CD14-positive monocyte (primary cell): Measurements from ENCODE around the gene TRAM2. TPM values are rescaled to one million over a fixed set of nuclear protein-coding genes. Genes with fewer than 3 reads are reported as not detected.

Source experiments
- DNase-seq, 3 donors: peaks; one replicate each; pipeline ENCODE4 v3.0.0-alpha.2; 2011 to 2022
- H2AFZ ChIP-seq: 2 replicates; pipeline ENCODE4 v1.6.0; 2012; ENCODE audit warnings: mild to moderate bottlenecking, low read depth, low read length, inconsistent platforms; ENCODE audit not compliant: insufficient read depth, poor library complexity, severe bottlenecking
- H3K27ac ChIP-seq, 2 donors: 1 replicate in 1 of 2; 2 replicates in 1 of 2; pipeline ENCODE4 v1.5.1; 2012 to 2013; ENCODE audit warnings: low read length in 2 of 2, control low read depth in 1 of 2, inconsistent platforms in 1 of 2, low read depth in 1 of 2, mild to moderate bottlenecking in 1 of 2
- H3K27me3 ChIP-seq, 2 donors: one replicate each; pipeline versions ENCODE4 v1.6.0 to v1.6.1; 2011 to 2013; ENCODE audit warnings: low read length in 2 of 2; ENCODE audit not compliant: control insufficient read depth in 2 of 2, insufficient read depth in 2 of 2
- H3K36me3 ChIP-seq, 2 donors: replicated peaks in 1 of 2; 1 replicate in 1 of 2; 2 replicates in 1 of 2; pipeline versions ENCODE4 v1.5.1 to v1.6.1; 2012 to 2013; ENCODE audit warnings: low read length in 2 of 2, control low read depth in 1 of 2, inconsistent platforms in 1 of 2, mild to moderate bottlenecking in 1 of 2; ENCODE audit not compliant: insufficient read depth in 2 of 2, control insufficient read depth in 1 of 2
- H3K4me1 ChIP-seq, 2 donors: 1 replicate in 1 of 2; 2 replicates in 1 of 2; pipeline versions ENCODE4 v1.5.1 to v1.6.1; 2012 to 2013; ENCODE audit warnings: low read length in 2 of 2, control low read depth in 1 of 2, inconsistent platforms in 1 of 2, mild to moderate bottlenecking in 1 of 2, moderate library complexity in 1 of 2; ENCODE audit not compliant: insufficient read depth in 2 of 2, control insufficient read depth in 1 of 2
- H3K4me2 ChIP-seq: replicated peaks from 2 replicates; pipeline ENCODE3; 2012; ENCODE audit warnings: low read length, moderate library complexity, mild to moderate bottlenecking; ENCODE audit not compliant: poor library complexity, severe bottlenecking; ENCODE audit errors: extremely low read depth
- H3K4me3 ChIP-seq, 3 experiments: fragments of 200-600 bp in 1 of 3; sonication (generic) in 1 of 3; replicated peaks in 1 of 3; 1 replicate in 2 of 3; 2 replicates in 1 of 3; pipeline ENCODE4 v1.5.1; 2011 to 2013; ENCODE audit warnings: low read length in 3 of 3, mild to moderate bottlenecking in 3 of 3, control low read depth in 2 of 3, low read depth in 2 of 3, inconsistent platforms in 1 of 3, moderate library complexity in 1 of 3
- H3K79me2 ChIP-seq: 2 replicates; pipeline ENCODE4 v1.6.0; 2012; ENCODE audit warnings: mild to moderate bottlenecking, control low read depth, inconsistent platforms, low read length, moderate library complexity; ENCODE audit not compliant: insufficient read depth
- H3K9ac ChIP-seq: 2 replicates; pipeline ENCODE4 v1.6.0; 2017; ENCODE audit warnings: low read length, mild to moderate bottlenecking; ENCODE audit not compliant: insufficient read depth, poor library complexity, severe bottlenecking
- H3K9me3 ChIP-seq, 2 donors: replicated peaks in 1 of 2; 1 replicate in 1 of 2; 2 replicates in 1 of 2; pipeline versions ENCODE4 v1.5.1 to v1.6.1; 2012 to 2013; ENCODE audit warnings: low read length in 2 of 2, control low read depth in 1 of 2; ENCODE audit not compliant: control insufficient read depth in 1 of 2, insufficient read depth in 1 of 2
- H4K20me1 ChIP-seq: 2 replicates; pipeline ENCODE4 v1.6.0; 2012; ENCODE audit warnings: mild to moderate bottlenecking, low read length, control low read depth, moderate library complexity; ENCODE audit not compliant: insufficient read depth
- H3K27ac Mint-ChIP-seq, 7 donors: one replicate each; pipeline ENCODE4 v1.8.0; 2020; ENCODE audit warnings: mild to moderate bottlenecking in 7 of 7, mixed read lengths in 7 of 7, moderate library complexity in 6 of 7, inconsistent platforms in 2 of 7
- H3K27me3 Mint-ChIP-seq, 3 donors: one replicate each; pipeline ENCODE4 v1.8.0; 2021 to 2022; ENCODE audit warnings: low read depth in 3 of 3, mild to moderate bottlenecking in 3 of 3, mixed read lengths in 3 of 3, moderate library complexity in 3 of 3, inconsistent platforms in 1 of 3
- H3K36me3 Mint-ChIP-seq, 2 donors: one replicate each; pipeline ENCODE4 v1.8.0; 2020; ENCODE audit warnings: mixed read lengths in 2 of 2, inconsistent platforms in 1 of 2, mild to moderate bottlenecking in 1 of 2
- H3K4me1 Mint-ChIP-seq: one replicate; pipeline ENCODE4 v1.8.0; 2020; ENCODE audit warnings: mild to moderate bottlenecking, mixed read lengths
- H3K4me3 Mint-ChIP-seq, 2 donors: one replicate each; pipeline ENCODE4 v1.8.0; 2020; ENCODE audit warnings: mild to moderate bottlenecking in 2 of 2, mixed read lengths in 2 of 2, moderate library complexity in 1 of 2
- H3K9me3 Mint-ChIP-seq, 7 donors: one replicate each; pipeline ENCODE4 v1.8.0; 2020 to 2022; ENCODE audit warnings: mixed read lengths in 7 of 7, mild to moderate bottlenecking in 6 of 7, moderate library complexity in 6 of 7, inconsistent platforms in 2 of 7
- CTCF ChIP-seq: fragments of 200-600 bp; IDR thresholded peaks from one replicate; pipeline ENCODE4 v1.8.0; 2022; ENCODE audit warnings: antibody characterized with exemption, mild to moderate bottlenecking
- WGBS: methylation state at CpG from one replicate; pipeline ENCODE4 v1.1.5; 2013; ENCODE audit warnings: missing lambda C conversion rate; ENCODE audit not compliant: insufficient coverage; 5-methylcytosine and 5-hydroxymethylcytosine counted together
- intact Hi-C, 2 donors: fragments of 100-400 bp; cut with micrococcal nuclease; formaldehyde crosslinking; loops; one replicate each; pipeline versions ENCODE4 v1.15.0 to v1.15.1; 2023
- polyA plus RNA-seq, 3 donors: library from polyadenylated mRNA; depleted of rRNA in 1 of 3; unstranded in 2 of 3; stranded (reverse) in 1 of 3; fragments of 300-500 nt in 2 of 3; fragments of >200 nt in 1 of 3; fragmentation: Illumina TruSeq in 2 of 3; gene quantifications; 1 replicate in 2 of 3; 2 replicates in 1 of 3; pipeline ENCODE4 v1.2.3, GENCODE V29; 2012 to 2021

The TRAM2 gene
- polyA plus RNA-seq, 3 donors, result 4.7 to 11.7 (median 5.9) TPM

GRCh38 chr6:52531396-52531795, 45.5 kb downstream of the TRAM2 start:
- Mint-ChIP-seq H3K4me1 (peaks cover 1% of the 10 kb centered on the region), H3K27me3 (peaks cover 0 to 3% (median 0%) of the 10 kb centered on the region in 3 donors), H3K27ac (peak overlapping the region in 4 of 7 donors; percentile 5 to 64 (median 38)), H3K36me3 (peaks cover 29 to 56% of the 10 kb centered on the region in 2 donors), H3K9me3 (no peaks in the 10 kb centered on the region), H3K4me3 (no peak overlapping the region)
- Histone ChIP-seq H3K9me3 (no peaks in the 10 kb centered on the region), H3K4me1 (no peaks in the 10 kb centered on the region), H3K27ac (no peak overlapping the region), H3K79me2 (peaks cover 4% of the 10 kb centered on the region), H3K4me2 (no peak overlapping the region), H4K20me1 (peaks cover 2% of the 10 kb centered on the region), H2AFZ (no peak overlapping the region), H3K9ac (no peak overlapping the region), H3K27me3 (no peaks in the 10 kb centered on the region), H3K36me3 (peaks cover 14 to 70% of the 10 kb centered on the region in 2 donors), H3K4me3 (no peak overlapping the region)
- no peak for TF ChIP-seq CTCF
- WGBS, result 100% methylated on average over 3 of the region's 4 CpGs
- DNase-seq, result no peak
- intact Hi-C loops, result no loop called here

GRCh38 chr6:52530351-52530750, 46.5 kb downstream of the TRAM2 start:
- Mint-ChIP-seq H3K27ac (peak overlapping the region in 1 of 7 donors; percentile 21), H3K36me3 (peaks cover 26 to 58% of the 10 kb centered on the region in 2 donors), H3K4me1 (peaks cover 1% of the 10 kb centered on the region), H3K9me3 (no peaks in the 10 kb centered on the region), H3K4me3 (no peak overlapping the region), H3K27me3 (peaks cover 0 to 3% (median 0%) of the 10 kb centered on the region in 3 donors)
- Histone ChIP-seq H3K4me3 (no peak overlapping the region), H4K20me1 (no peaks in the 10 kb centered on the region), H3K4me1 (no peaks in the 10 kb centered on the region), H3K36me3 (peaks cover 14 to 60% of the 10 kb centered on the region in 2 donors), H3K9ac (no peak overlapping the region), H3K79me2 (no peaks in the 10 kb centered on the region), H3K27ac (no peak overlapping the region), H2AFZ (no peak overlapping the region), H3K4me2 (no peak overlapping the region), H3K9me3 (no peaks in the 10 kb centered on the region), H3K27me3 (no peaks in the 10 kb centered on the region)
- no peak for DNase-seq
- TF ChIP-seq CTCF, result no peak
- intact Hi-C loops, result no loop called here
- WGBS, result 100% methylated on average over 8 of the region's 10 CpGs
